Measurements from ENCODE around the gene TLE2. TPM values are rescaled to one million over a fixed set of nuclear protein-coding genes. Genes with fewer than 3 reads are reported as not detected.

Gene TLE2
- total RNA-seq, 1 experiment from 2014 or later = 6.2 TPM

- DNase-seq (ENCODE audit: low read depth, low spot score) (no peak), ATAC-seq (no peak)
- BruUV-seq (replicated peaks) = no TSS peak
- Histone ChIP-seq H3K4me1 (ENCODE audit: control insufficient read depth, insufficient read depth, low read length) (no peaks in the 10 kb centered on the region), H3K4me3 (ENCODE audit: low read depth in 2 of 2, low read length in 2 of 2) (no peak overlapping the region), H3K9me3 (ENCODE audit: control insufficient read depth, insufficient read depth, low read depth, low read length) (no peaks in the 10 kb centered on the region), H3K36me3 (ENCODE audit: control insufficient read depth, insufficient read depth, low read length) (no peaks in the 10 kb centered on the region), H3K27ac (ENCODE audit: low read length) (no peak overlapping the region), H3K27me3 (ENCODE audit: control insufficient read depth, insufficient read depth, low read length) (no peaks in the 10 kb centered on the region; the same call in 1 of the 2 replicates)
- POLR2A ChIA-PET = no interaction called here
- TF ChIP-seq SIN3A (IDR thresholded peaks at IDR 0.05; ENCODE audit: borderline replicate concordance, insufficient read depth, low read depth, low read length) = no peak
- no peak for TF ChIP-seq POLR2AphosphoS5 (IDR thresholded peaks at IDR 0.05; ENCODE audit: low read depth, low read length)
- TF ChIP-seq TCF7L2 (IDR thresholded peaks at IDR 0.05; ENCODE audit: low read depth, low read length) = no peak
- no peak for TF ChIP-seq CTCF (IDR thresholded peaks at IDR 0.05)
- in situ Hi-C loops (cut with HindIII; ENCODE audit: low pct_unique_long_range_greater_than_20kb, low sequenced_read_pairs) (no loop called here), intact Hi-C loops (cut with micrococcal nuclease; ENCODE audit: unreplicated experiment) (no loop called here)
- CTCF ChIA-PET = interaction anchor here (0.6 kb wide), 1 partner anchor 103 kb away, joined by 6 read pairs; no protein-coding TSS in a partner anchor
Observed at GRCh38 chr19:3026768-3027167, 2.3 kb downstream of the TLE2 start.

- CTCF ChIA-PET = no interaction called here
- H3K27me3 ChIP-seq (ENCODE audit: control insufficient read depth, insufficient read depth, low read length) = no peaks in the 10 kb centered on the region; the same call in 1 of the 2 replicates
- intact Hi-C loops (cut with micrococcal nuclease; ENCODE audit: unreplicated experiment) = no loop called here
Observed at GRCh38 chr19:3025549-3025886, 3.6 kb downstream of the TLE2 start.

More at GRCh38 chr19:3025549-3025886, 3.6 kb downstream of the TLE2 start:
- H3K36me3 ChIP-seq (ENCODE audit: control insufficient read depth, insufficient read depth, low read length) = no peaks in the 10 kb centered on the region
- TF ChIP-seq CTCF (IDR thresholded peaks at IDR 0.05) (no peak), SIN3A (IDR thresholded peaks at IDR 0.05; ENCODE audit: borderline replicate concordance, insufficient read depth, low read depth, low read length) (no peak), TCF7L2 (IDR thresholded peaks at IDR 0.05; ENCODE audit: low read depth, low read length) (no peak), REST (IDR thresholded peaks at IDR 0.05; ENCODE audit: insufficient read depth in 1 of 2, low read depth in 2 of 2, low read length in 1 of 2) (no peak)
- no peak for ATAC-seq
- H3K4me3 ChIP-seq (ENCODE audit: low read depth in 2 of 2, low read length in 2 of 2) = no peak overlapping the region
- POLR2A ChIA-PET = no interaction called here
- H3K4me1 ChIP-seq (ENCODE audit: control insufficient read depth, insufficient read depth, low read length) = no peaks in the 10 kb centered on the region
- in situ Hi-C loops (cut with HindIII; ENCODE audit: low pct_unique_long_range_greater_than_20kb, low sequenced_read_pairs) = no loop called here
- H3K27ac ChIP-seq (ENCODE audit: low read length) = no peak overlapping the region
- H3K9me3 ChIP-seq (ENCODE audit: control insufficient read depth, insufficient read depth, low read depth, low read length) = no peaks in the 10 kb centered on the region
- no peak for DNase-seq (ENCODE audit: low read depth, low spot score)
- BruUV-seq (replicated peaks) = no TSS peak

Measured in Panc1 (cell line).